GM18861 (cell line): Measurements from ENCODE around the gene PODXL.
"Not testable (repeated sequence)": the region's sequence is repeated elsewhere in the genome, so short reads cannot be mapped to it uniquely, and the experiment has no call there.

Experiments
- ATAC-seq: cut with Tn5 transposase; IDR thresholded peaks from one replicate; pipeline ENCODE4 v1.9.1; 2021; ENCODE audit not compliant: unreplicated experiment

The PODXL gene

DNA sequence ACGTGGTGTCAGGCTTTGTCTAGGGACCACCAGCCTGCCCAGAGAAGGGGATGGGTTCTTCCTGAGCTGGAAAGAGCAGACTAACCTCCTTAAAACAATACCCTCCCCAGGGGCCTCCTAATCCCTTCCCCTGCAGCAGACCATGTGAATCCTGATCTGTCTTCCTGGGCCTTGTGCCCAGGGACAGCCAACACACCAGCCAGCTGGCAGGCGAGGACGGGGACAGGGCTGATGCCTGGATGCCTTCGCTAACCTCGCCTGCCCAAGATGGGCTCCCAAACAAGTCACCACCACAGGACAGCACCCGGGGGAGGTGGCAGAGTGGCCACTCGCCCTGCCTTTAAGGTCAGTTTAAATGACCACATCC is 17.6 kb downstream of the PODXL start:
- no peak for ATAC-seq

DNA sequence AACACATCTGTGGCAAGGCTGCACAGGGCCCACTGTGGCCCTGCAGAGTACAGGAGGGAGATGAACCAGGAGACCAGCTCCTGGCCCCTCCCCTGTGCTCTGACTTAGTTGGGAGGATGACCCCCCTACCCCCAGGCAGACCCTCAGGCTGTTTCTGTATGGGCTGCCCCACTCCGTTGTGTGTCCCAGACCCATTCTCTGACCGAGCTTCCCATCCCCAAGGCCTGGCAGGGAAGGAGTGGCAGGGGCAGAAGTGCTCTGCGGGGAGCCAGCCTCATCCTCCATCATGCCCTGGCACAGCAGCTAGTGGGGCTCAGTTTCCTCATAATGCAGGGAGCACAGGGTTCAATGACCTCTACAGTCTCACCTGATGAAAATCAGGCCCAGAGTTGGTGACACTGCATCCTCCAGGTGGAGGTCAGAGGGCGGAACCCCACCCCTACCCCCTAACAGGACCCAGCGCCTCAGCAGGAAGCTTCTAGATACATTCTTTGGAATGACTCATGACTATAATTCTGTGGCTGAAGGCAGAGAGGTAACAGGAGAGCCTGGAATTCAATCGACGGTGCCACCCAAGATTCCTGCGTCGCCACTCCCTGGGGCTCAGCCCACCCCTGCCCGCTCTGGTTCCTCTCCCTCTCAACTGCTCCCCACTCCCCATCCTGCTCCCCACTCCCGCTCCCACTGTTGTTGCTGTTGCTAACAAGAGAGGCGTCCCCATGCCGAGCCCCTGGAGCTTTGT is 18.2 kb downstream of the PODXL start:
- ATAC-seq: no peak

DNA sequence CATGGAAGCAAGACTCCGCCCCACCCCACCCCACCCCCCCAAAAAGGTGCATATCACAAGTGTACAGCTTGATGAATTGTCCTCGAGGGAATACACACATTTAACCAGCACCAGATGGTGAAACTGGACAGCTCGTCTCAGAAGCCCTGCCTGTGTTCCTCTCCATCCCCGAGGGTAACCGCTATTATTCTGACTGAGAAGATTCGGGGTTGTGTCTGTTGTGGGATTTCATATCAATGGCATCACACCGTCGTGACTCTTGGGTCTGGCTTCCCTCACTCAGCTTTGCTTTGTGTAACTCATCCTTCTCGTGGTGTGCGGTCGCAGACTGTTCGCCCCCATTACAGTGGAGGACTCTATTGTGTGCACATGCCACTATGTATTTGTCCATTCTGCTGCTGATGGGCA is 18.9 kb downstream of the PODXL start:
- no peak for ATAC-seq

DNA sequence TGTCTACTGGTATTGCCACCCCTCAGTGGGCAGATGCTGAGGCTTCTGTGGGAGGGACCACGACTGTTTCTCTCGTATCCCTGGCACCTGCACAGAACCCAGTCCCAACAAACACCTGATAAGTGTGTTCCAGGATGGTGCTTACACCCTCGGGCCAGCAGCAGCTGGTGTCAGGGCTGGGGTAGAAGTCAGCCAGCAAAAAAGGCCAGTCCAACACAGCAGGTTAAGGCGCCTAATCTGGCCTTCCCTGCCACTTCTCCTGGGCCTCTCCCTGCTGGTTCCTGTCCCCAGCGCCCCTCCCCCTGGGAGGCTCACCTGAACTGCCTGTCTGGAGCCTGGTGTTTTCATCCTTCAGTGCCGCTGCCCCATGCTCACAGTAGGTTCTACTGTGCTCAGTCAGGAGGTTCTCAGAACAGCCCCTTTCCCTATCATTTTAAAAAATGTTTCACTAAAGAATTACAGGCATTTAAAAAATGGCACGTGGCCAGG is 20.0 kb downstream of the PODXL start:
- ATAC-seq: no peak

DNA sequence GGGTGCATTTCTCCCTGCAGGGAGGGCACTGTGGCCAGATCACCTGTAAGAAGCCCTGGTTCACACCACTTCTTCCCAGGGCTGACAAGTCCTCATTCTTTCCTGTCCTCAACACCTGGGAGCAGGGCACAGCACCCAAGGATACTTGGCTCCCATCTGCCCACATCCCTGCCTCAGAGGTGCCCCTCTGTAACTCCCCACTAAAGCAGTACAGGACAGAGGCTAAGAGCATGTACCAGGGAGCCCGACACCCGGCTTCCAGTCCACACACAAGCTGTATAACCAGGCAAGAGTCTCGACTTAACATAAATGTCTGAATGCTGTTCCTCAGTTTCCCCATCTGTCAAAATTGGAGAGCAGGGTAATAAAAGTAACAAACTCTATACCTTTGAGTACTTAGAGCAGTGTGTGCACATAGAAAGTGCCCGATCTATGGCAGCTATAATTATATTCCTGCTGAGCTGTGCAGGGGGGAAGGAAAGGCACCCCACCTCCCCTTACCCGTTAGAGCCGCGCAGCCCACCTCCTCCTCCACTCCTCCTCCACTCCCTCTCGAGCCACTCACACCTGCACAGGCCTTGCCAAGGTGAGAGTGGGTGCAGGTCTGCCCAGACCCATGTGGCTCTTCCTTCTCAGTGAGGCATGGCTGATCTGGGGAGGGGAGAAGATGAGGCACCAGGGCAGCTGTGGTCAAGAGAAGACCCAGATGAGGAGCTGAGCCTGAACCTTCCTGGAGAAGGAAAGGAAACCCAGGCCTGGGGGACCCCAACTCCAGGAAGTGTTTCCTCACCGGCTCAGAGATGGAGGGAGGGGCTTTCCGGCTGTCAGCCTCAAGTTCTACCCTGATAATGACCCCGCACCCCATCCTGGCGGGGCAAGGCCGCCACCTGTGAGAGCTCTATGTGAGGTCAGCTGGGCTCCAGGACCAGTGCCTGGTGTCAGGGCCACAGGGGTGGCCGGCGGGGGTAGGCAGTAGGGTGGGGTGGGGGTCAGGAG is 22.6 kb downstream of the PODXL start:
- ATAC-seq: no peak

DNA sequence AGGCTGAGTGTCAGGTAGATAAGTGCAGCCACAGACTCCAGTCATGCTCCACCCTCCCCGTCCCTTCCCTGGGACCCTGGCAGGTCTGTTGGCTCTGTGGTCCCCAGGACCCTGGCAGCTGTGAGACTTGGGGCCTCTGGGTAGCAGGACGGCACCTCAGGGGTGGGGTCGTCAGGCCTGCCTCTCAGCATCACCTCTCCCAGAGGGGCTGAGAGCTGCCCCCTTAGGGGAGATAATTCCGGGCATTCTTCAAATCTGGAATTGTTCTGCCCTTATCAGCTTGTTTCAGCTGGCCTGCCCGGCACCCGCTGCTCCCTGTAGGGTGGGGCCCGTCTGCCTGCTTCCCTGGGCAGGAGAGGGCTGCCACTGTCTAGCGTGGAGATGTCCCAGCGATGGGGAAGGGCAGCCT is 23.3 kb downstream of the PODXL start:
- ATAC-seq: no peak

DNA sequence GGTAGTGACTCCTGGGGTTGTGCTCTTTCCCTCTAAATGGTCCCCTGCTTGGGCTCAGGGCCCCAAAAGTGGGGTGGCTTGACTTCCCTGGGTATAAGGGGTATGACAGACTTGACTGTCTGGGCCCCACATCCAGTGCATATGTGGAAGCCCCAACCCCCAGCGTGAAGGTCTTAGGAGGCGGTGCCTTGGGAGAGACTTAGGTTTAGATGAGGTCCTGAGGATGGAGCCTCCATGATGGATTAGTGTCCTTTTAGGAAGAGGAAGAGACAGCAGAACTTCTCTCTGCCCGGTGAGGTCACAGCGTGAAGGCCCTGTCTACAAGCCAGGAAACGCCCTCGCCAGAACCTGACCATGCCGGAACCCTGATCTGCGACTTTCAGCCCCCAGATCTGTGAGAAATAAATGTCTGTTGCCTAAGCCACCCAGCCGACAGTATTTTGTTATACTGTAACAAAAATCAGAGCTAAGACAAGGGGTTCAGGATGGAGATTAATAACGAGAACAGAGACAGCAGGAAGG is 23.8 kb downstream of the PODXL start:
- no peak for ATAC-seq

DNA sequence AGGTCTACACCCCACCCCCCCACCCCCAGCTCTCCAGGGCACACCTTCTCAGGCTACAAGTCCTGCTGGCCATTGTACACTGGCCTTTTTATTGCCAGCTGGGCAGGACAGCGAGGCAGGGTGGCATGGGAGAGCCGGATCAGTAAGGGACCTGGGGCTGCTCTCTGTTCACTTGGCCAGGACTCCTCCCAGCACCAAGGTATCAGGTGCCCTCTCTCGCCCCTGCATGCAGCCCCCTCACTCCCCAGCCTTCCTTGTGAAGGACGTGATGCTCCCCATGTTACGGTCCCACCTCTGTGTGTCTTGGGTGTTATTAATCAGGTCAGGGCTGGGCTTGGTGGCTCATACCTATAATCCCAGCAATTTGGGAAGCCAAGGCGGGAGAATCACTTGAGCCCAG is 26.3 kb downstream of the PODXL start:
- no peak for ATAC-seq

DNA sequence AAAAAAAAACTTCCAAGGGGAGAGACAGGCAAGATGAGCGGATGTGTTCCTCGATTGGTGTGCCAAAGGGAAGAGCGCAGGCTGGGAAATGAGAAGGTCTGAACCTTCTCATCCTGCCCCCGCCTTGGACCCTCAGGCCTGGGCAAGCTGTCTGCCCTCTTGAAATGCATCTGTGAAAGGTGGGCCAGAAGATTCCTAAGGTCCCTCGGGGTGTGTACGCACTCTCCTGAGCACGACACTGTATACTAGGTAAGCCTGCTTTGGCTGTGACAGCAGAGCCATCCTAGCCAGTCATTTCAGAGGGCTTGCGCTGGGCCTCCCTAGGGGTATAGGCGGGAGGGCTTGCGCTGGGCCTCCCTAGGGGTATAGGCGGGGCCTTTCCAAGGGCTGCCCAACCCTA is 26.8 kb downstream of the PODXL start:
- no peak for ATAC-seq

DNA sequence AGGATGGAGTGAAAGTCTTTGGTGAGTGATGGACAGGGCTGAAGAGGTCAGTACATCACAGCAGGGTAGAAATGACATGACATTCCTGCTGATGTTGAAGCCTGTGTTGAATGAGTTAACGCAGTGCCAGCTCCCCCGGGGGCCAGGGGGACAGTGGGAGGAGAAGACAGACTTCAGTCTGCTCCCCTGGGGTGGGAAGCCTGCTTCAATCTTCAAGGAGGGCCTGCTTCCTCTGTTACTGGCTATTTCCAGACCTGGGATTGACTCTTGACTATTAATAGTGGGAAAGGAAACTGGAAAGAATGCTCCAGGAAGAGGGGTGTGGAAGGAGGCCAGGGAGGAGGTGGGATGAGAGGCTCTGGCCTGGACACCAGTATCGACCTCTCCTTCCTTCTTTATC is 27.2 kb downstream of the PODXL start:
- no peak for ATAC-seq

DNA sequence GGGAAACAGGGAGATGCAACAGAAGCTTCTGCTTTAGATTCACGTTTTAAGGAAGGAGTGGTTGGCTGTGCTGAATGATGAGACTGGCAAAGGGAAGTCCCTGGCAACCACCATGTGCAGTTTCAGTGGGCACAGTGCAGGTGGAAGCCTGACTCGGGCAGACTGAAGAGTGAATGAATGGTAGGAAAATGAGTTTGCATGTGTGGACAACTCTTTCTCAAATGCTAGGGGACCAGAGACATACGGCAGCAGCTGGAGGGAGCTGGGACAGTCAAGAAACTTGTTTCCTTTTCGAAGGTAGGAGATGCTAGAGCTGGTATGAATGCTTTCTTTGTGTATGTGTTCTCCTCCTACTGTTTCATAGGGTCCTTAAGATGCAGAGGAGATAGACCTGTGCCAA is 29.0 kb downstream of the PODXL start:
- ATAC-seq: no peak

DNA sequence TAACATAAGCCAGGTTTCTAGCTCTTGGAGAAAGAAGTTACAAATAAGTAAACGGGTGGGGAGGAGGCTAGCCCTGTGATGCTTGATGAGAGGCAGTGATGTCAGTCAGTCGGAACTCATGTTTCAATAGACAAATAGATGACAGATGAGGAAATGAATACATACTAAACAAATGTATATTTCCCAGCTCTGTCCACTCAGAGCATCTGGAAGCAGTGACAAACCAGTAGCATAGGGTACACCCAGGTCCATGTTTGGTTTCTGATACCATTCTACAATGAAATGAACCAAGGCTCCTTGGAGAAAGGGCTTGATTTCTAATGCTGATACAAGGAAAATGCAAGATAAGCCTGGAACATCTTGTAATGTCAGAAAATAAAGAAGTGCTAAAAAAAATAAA is 30.6 kb downstream of the PODXL start:
- ATAC-seq: no peak

DNA sequence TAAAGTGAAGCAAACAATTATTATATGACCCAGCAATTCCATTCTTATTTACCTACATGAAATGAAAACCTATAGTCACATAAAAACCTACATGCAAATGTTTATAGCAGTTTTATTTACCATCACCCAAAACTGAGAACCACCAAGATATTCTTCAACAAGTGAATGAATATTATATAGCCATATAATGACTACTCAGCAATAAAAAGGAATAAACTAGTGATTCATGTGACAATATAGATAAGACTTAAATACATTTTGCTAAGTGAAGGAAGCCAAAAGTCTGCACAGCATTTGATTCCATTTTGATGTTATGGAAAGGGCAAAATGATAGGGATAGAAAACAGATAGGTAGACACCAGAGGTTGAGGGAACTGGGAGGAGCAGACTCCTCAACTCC is 31.7 kb downstream of the PODXL start:
- ATAC-seq: no peak

DNA sequence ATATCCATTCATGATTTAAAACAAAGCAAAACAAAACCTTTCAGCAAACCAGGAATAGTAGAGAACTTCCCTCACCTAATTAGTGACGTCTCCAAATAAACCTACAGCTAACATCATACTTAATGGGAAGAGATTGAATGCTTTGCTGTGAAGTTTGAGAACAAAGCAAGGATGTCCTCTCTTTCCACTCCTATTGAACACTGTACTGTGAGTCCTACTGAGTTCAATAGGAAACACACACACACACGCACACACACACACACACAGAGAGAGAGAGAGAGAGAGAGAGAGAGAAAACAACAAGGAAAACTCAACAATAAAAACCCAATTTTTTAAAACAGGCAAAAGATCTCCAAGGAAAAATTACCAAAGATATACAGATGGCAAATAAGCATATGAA is 32.3 kb downstream of the PODXL start:
- no peak for ATAC-seq

DNA sequence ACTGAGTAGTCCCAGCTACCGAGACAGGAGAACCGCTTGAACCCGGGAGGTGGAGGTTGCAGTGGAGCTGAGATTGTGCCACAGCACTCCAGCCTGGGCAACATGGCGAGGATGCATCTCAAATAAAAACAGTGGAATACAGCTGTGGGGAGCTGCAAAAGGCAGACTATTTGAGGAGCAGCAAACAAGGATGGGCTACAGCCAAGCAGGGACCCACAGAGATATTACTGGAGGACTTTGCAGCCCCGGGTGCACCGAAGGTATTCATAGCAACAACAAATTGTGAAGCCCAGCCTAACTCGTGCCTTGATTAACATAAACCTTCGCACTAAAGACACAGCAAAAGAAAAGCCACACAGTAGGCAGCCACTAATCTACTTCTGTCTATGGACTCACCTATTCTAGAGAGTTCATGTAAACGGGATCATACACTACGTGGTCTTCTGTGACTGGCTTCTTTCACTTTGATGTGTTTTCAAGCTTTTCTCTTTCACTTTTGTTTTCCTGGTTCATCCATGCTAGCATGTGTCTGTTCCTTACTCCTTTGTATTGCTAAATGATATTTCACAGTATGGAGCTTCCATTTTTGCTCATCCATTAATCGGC is 34.0 kb downstream of the PODXL start:
- ATAC-seq: no peak

DNA sequence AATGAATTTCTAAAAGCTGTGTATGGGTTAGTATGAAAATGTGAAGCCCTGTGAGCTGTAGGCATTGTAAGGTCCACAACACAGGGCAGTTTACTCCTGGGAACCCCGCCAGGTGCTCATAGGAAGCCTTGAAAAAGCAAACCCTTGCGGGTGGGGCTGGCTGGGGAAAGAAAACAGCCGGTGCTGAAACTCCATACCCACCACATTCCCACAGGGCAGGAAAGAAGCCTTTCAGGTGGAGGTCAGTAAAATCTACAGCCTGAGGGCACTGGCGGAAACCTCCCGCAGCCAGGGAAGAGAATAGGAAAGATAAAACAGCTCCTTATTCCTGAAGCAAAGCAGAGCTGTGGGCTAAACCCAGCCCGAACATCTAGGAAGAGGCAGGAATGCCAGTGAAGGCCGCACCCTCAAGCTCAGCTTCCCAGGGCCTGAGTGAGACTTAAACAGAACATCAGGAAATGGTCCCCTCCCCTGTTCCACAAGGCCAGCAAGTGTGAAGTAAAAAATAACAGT is 34.7 kb downstream of the PODXL start:
- ATAC-seq: no peak

DNA sequence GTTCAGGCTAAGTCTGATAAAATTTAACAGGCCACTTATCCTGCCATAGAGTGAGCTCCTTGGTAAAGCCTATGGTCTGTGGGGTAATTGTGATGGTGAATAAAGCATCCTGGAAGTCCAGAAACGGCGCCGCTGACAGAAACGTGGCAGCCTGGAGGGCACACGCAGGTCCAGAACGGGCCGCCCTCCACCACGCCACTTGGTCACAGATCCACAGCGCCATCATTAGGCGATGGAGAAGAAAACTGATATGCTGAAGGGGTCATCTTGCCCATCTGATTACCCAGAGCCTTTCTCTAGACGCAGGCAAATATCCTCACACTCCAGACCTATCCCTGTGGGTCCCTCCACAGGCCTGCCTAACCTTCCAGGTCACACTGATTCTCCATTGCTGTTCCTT is 37.8 kb downstream of the PODXL start:
- no peak for ATAC-seq

DNA sequence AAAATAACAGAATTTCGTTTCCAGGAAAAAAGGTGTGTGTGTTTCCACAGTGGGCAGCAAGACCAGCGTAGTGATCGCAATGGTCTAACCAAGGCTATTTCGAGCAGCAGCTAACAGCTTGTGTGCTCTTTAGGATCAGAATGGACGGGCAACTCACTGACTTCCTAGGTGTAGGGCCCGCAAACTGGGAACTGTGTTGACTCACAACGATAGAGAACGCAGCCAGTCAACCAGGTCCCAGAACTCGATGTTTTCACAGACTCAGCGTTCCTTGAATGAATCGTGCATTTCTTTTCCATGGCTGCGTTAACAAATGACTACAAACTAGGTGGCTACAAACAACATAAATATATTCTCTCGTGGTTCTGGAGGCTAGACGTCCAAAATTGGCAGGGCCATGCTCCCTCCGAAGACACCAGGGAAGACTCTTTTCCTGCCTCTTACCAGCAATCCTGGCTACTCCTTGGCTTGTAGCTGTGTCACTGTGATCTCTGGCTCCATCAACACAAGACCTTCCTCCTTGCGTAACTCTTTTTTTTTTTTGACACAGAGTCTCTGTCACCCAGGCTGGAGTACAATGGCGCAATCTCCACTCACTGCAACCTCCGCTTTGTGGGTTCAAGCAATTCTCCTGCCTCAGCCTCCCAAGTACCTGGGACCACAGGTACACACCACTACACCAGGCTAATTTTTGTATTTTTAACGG is 39.1 kb downstream of the PODXL start:
- no peak for ATAC-seq

DNA sequence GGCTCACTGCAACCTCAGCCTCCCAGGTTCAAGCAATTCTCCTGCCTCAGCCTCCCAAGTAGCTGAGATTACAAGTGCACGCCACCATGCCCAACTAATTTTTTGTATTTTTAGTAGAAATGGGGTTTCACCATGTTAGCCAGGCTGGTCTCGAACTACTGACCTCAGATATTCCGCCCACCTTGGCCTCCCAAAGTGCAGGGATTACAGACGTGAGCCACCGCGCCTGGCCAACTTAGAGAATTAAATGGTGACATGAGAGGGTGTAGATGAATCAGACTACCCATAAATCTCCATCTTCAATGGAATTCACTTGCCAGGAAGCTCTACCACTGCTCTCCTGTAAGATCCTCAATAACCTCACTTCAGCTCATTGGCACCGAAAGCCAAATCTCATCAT is 41.0 kb downstream of the PODXL start:
- not testable (repeated sequence) for ATAC-seq

DNA sequence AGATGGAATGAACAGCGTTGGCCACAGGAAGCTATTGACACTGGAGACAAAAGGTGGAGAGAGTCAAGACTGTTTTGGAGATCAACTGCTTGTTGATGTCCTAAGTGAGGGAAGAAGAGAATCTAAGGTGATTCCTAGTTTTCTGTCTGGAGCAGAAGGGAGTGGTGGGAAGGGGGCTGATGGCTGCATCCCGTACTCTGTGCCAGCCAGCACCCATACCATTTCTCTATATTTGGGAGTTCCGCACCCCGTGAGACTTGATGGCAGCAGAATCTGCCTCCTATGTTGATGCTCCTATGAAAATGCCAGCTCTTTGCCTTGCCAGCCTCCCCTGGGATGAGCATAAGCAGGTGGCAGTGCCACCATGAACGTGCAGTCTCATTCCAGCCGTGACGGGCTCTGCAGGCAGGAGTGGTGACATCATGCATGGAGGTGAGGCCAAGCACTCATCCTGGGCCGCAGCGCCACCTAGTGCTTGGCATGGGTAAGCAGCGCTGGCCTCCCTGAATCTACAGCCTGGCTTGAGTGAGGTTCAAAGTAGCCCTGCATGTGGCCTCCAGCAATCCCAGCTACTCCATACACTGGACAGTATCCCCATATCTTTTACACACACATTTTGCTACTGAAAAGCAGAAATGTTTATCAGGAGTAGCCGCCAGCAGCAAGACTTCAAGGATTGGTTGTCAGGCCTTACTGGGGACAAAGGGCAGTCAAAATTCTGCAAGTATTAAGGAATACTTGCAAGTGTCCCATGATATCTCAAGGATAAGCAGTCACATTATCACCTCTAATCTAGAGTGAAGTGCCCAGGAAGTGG is 43.0 kb downstream of the PODXL start:
- ATAC-seq: peak; percentile 91
